K562 (cell line): ENCODE measurements around the gene PDPK1. TPM values are rescaled to one million over a fixed set of nuclear protein-coding genes. Genes with fewer than 3 reads are reported as not detected.

Source experiments
- ATAC-seq: fragments of 200-7000 bp; cut with Tn5 transposase; 3 replicates; pipeline ENCODE4 v1.9.1; 2020; ENCODE audit warnings: moderate library complexity
- Bru-seq: library from RNA; stranded (reverse); fragments of 400-500 nt; gene quantifications from one replicate; lab custom pipeline; 2021; lab: Mats Ljungman, UMichigan
- BruChase-seq, 2 experiments: library from RNA; stranded (reverse); fragments of 400-500 nt; gene quantifications; one replicate each; lab custom pipeline; 2021; lab: Mats Ljungman, UMichigan
- BruUV-seq: library from RNA; stranded (reverse); fragments of 400-500 nt; replicated peaks from 2 replicates; lab custom pipeline; 2021; lab: Mats Ljungman, UMichigan
- CTCF ChIA-PET: fragments of 300-600 bp; formaldehyde crosslinking; extraction: SDS; loops from one replicate; lab custom pipeline; 2021; ENCODE audit warnings: low intra/inter-chr PET ratio; lab: Yijun Ruan, JAX
- POLR2A ChIA-PET: fragments of 300-600, 350-650 bp; sonication (Branson Sonifier 250); formaldehyde crosslinking; extraction: SDS; loops from one replicate; lab custom pipeline; 2021; ENCODE audit warnings: antibody characterized with exemption, inconsistent platforms; lab: Yijun Ruan, JAX
- DNase-seq, 4 experiments: peaks; one replicate each; pipeline versions ENCODE4 v3.0.0 to v3.0.0-alpha.2; 2011 to 2018; ENCODE audit warnings: low spot score in 3 of 4, mixed read lengths in 3 of 4; ENCODE audit errors: extremely low read depth in 1 of 4
- FAIRE-seq: peaks from 2 replicates; lab custom pipeline; 2011; peaks lifted over from hg19 to GRCh38; lab: Jason Lieb, UNC
- H2AFZ ChIP-seq: 2 replicates; pipeline ENCODE4 v1.6.0; 2011; ENCODE audit warnings: low read depth, low read length, control low read depth, inconsistent platforms
- H3K27ac ChIP-seq: fragments of 200-600 bp; 3 replicates; pipeline ENCODE4 v1.8.0; 2011; ENCODE audit warnings: low read depth, mild to moderate bottlenecking, control low read depth, inconsistent platforms, low read length, moderate library complexity, mixed read lengths; ENCODE audit errors: extremely low read depth
- H3K27me3 ChIP-seq, 2 experiments: fragments of 300-600 bp in 1 of 2; 2 replicates in 1 of 2; 3 replicates in 1 of 2; pipeline versions ENCODE4 v1.6.0 to v1.8.0; 2011; ENCODE audit warnings: inconsistent platforms in 2 of 2, low read length in 2 of 2, mild to moderate bottlenecking in 1 of 2, mixed read lengths in 1 of 2, moderate library complexity in 1 of 2; ENCODE audit not compliant: control insufficient read depth in 2 of 2, insufficient read depth in 2 of 2
- H3K36me3 ChIP-seq: fragments of 300-600 bp; 3 replicates; pipeline ENCODE4 v1.8.0; 2011; ENCODE audit warnings: mild to moderate bottlenecking, low read length, inconsistent platforms; ENCODE audit not compliant: control insufficient read depth, insufficient read depth
- H3K4me1 ChIP-seq, 2 experiments: fragments of 200-600 bp in 1 of 2; replicated peaks in 1 of 2; 2 replicates in 1 of 2; 3 replicates in 1 of 2; pipeline versions ENCODE4 v1.5.1 to v1.8.0; 2011; ENCODE audit warnings: inconsistent platforms in 2 of 2, low read length in 2 of 2, mild to moderate bottlenecking in 1 of 2, mixed read lengths in 1 of 2, moderate library complexity in 1 of 2; ENCODE audit not compliant: control insufficient read depth in 2 of 2, insufficient read depth in 2 of 2
- H3K4me2 ChIP-seq: 2 replicates; pipeline ENCODE4 v1.6.1; 2011; ENCODE audit warnings: low read length, control low read depth, inconsistent platforms, mixed read lengths; ENCODE audit not compliant: insufficient read depth
- H3K4me3 ChIP-seq: fragments of 200-600 bp; sonication (generic), shearing (Covaris generic); 2 replicates; pipeline ENCODE4 v1.5.1; 2016; ENCODE audit warnings: control low read depth, inconsistent platforms
- H3K79me2 ChIP-seq: fragments of 200-600 bp; 3 replicates; pipeline ENCODE4 v1.8.0; 2011; ENCODE audit warnings: low read length, inconsistent platforms; ENCODE audit not compliant: control insufficient read depth, insufficient read depth
- H3K9ac ChIP-seq, 2 experiments: 2 replicates each; pipeline versions ENCODE4 v1.6.0 to v1.6.1; 2011; ENCODE audit warnings: low read depth in 2 of 2, low read length in 2 of 2, control low read depth in 1 of 2, inconsistent platforms in 1 of 2, mild to moderate bottlenecking in 1 of 2, mixed read lengths in 1 of 2; ENCODE audit not compliant: insufficient read depth in 1 of 2
- H3K9me1 ChIP-seq: one replicate; pipeline ENCODE4 v1.6.0; 2011; ENCODE audit warnings: inconsistent platforms, mild to moderate bottlenecking, low read length, moderate library complexity; ENCODE audit not compliant: control insufficient read depth, insufficient read depth
- H3K9me3 ChIP-seq: replicated peaks from 2 replicates; pipeline ENCODE4 v1.5.1; 2011; ENCODE audit warnings: low read depth, low read length, inconsistent platforms; ENCODE audit not compliant: control insufficient read depth, insufficient read depth
- H4K20me1 ChIP-seq: replicated peaks from 2 replicates; pipeline ENCODE4 v1.6.1; 2011; ENCODE audit warnings: low read length, inconsistent platforms, mixed read lengths; ENCODE audit not compliant: control insufficient read depth, insufficient read depth
- BMI1 ChIP-seq: fragments of 150-350 bp; IDR thresholded peaks from 2 replicates; pipeline ENCODE4 v1.6.1; 2014; ENCODE audit warnings: low read length
- CAMTA2 ChIP-seq: fragments of 250-450 bp; sonication (Bioruptor Pico); conservative IDR thresholded peaks from 2 replicates; pipeline ENCODE4 v1.5.1; 2022
- CSDE1 ChIP-seq, 2 experiments: fragments of 450-650 bp; IDR thresholded peaks; 2 replicates each; pipeline ENCODE4 v1.6.1; 2016; ENCODE audit warnings: mild to moderate bottlenecking in 1 of 2
- ELF1 ChIP-seq: fragments of 200-800 bp; sonication (Bioruptor generic); IDR thresholded peaks from 2 replicates; pipeline ENCODE4 v1.6.1; 2016; ENCODE audit warnings: missing genetic modification characterization, missing compliant biosample characterization
- EZH2 ChIP-seq: IDR thresholded peaks from 2 replicates; pipeline ENCODE4 v1.6.1; 2012; ENCODE audit warnings: low read depth, mild to moderate bottlenecking, inconsistent platforms, low read length, borderline replicate concordance
- FOXP1 ChIP-seq: sonication (generic); formaldehyde crosslinking; IDR thresholded peaks from 2 replicates; pipeline ENCODE4 v1.8.0; 2022; ENCODE audit warnings: mild to moderate bottlenecking, missing genetic modification reagents
- GATA2 ChIP-seq: sonication (generic); formaldehyde crosslinking; IDR thresholded peaks from 2 replicates; pipeline ENCODE4 v1.4.0; 2020; ENCODE audit warnings: mild to moderate bottlenecking, missing genetic modification reagents
- SMARCE1 ChIP-seq: fragments of 450-650 bp; IDR thresholded peaks from 2 replicates; pipeline ENCODE4 v1.7.1; 2016; ENCODE audit warnings: mild to moderate bottlenecking
- ZC3H11A ChIP-seq: IDR thresholded peaks from 2 replicates; pipeline ENCODE4 v1.6.1; 2012; ENCODE audit warnings: low read depth, low read length, improper control_type of control experiment
- ZNF146 ChIP-seq: IDR thresholded peaks from one replicate; pipeline ENCODE4 v1.6.1; 2018; ENCODE audit warnings: missing compliant biosample characterization; ENCODE audit not compliant: unreplicated experiment
- ZNF764 ChIP-seq: fragments of 250-450 bp; sonication (Bioruptor Pico); IDR thresholded peaks from 2 replicates; pipeline ENCODE4 v1.4.0; 2020; ENCODE audit warnings: low read depth, mild to moderate bottlenecking, moderate library complexity
- WGBS: fragments of 100-300 bp; shearing (Covaris generic); methylation state at CpG from one replicate; pipeline ENCODE4 v1.1.6; 2016; ENCODE audit warnings: low coverage, mixed read lengths; ENCODE audit not compliant: insufficient coverage; ENCODE audit errors: missing lambda C conversion rate; 5-methylcytosine and 5-hydroxymethylcytosine counted together
- in situ Hi-C: fragments of 300-500 bp; cut with MboI; formaldehyde crosslinking; loops from 4 replicates; pipeline ENCODE4 v1.15.0; 2018; ENCODE audit warnings: inconsistent platforms, mixed read lengths
- intact Hi-C: fragments of 100-400 bp; cut with micrococcal nuclease; formaldehyde crosslinking; loops from 2 replicates; pipeline ENCODE4 v1.14.2; 2022
- long read RNA-seq, 3 experiments: library from polyadenylated mRNA in 2 of 3; library from RNA in 1 of 3; unstranded in 2 of 3; stranded (forward) in 1 of 3; transcript quantifications; one replicate each; pipeline ENCODE4 v2.0.0, GENCODE V29; 2019 to 2022
- polyA minus RNA-seq, 3 experiments: library from RNA; depleted of rRNA, polyadenylated mRNA; stranded (reverse); fragments of >200 nt; gene quantifications; 2 replicates each; pipeline ENCODE4 v1.2.3, GENCODE V29; 2011
- polyA plus RNA-seq, 8 experiments: library from polyadenylated mRNA; depleted of rRNA in 4 of 8; stranded (reverse) in 5 of 8; unstranded in 3 of 8; fragments of >200 nt; fragmentation: Nextera tagmentation in 2 of 8; fragmentation: Illumina TruSeq in 1 of 8; extraction: Ambion mirVana in 2 of 8; extraction: Trizol in 1 of 8; gene quantifications; 2 replicates each; pipeline versions ENCODE4 v1.2.1 to v1.2.3, GENCODE V29; 2011 to 2014; ENCODE audit warnings: inconsistent platforms in 1 of 8, missing spikeins in 1 of 8
- total RNA-seq, 7 experiments: library from RNA; depleted of rRNA in 6 of 7; stranded (reverse); fragments of >200 nt in 6 of 7; fragmentation: Illumina TruSeq in 2 of 7; extraction: Trizol in 2 of 7; gene quantifications; 2 replicates each; pipeline versions ENCODE4 v1.2.1 to v1.2.3, GENCODE V29; 2011 to 2021; ENCODE audit warnings: low replicate concordance in 1 of 7
- TF ChIP-seq, protein P1 (sequence below): fragments of 250-450 bp; sonication (Bioruptor Pico); IDR thresholded peaks from 2 replicates; pipeline ENCODE4 v1.5.0; 2022; ENCODE audit warnings: mild to moderate bottlenecking

The PDPK1 gene
- 117 and 145 TPM in 2 replicates for total RNA-seq (2011; cell fraction: chromatin; rRNA removed; ENCODE audit: low replicate concordance)
- total RNA-seq (2011; cell fraction: nucleolus; rRNA removed): 53.9 and 57.6 TPM in 2 replicates
- 56.8 and 78.9 TPM in 2 replicates for total RNA-seq (2011; cell fraction: nucleoplasm; rRNA removed)
- 11.1 and 16.5 TPM in 2 replicates for total RNA-seq (2014; rRNA removed)
- total RNA-seq (2014; rRNA removed; fragmentation: Illumina TruSeq; extraction: Trizol): 18.7 and 20.4 TPM in 2 replicates
- 15.2 and 17.1 TPM in 2 replicates for total RNA-seq (2015; rRNA removed; fragmentation: Illumina TruSeq; extraction: Trizol)
- total RNA-seq (2021): 37.2 and 38.9 TPM in 2 replicates
- polyA plus RNA-seq (2011; rRNA removed): 32.1 and 37.1 TPM in 2 replicates
- 18.7 and 25.8 TPM in 2 replicates for polyA plus RNA-seq (2011; cell fraction: cytosol; rRNA removed)
- 31.1 and 36.8 TPM in 2 replicates for polyA plus RNA-seq (2011; cell fraction: nucleus; rRNA removed)
- 16.3 and 20.5 TPM in 2 replicates for polyA plus RNA-seq (2012)
- polyA plus RNA-seq (2014; fragmentation: Illumina TruSeq; extraction: Trizol): 30.3 and 32.4 TPM in 2 replicates
- polyA plus RNA-seq (2014; fragmentation: Nextera tagmentation; extraction: Ambion mirVana): 1 to 10 TPM; 4.0 to 4.6 TPM
- 21.3 and 22.3 TPM in 2 replicates for polyA plus RNA-seq (2014; rRNA removed)
- 40.3 and 44.0 TPM in 2 replicates for polyA minus RNA-seq (2011; rRNA and poly(A)+ RNA removed)
- 13.6 and 19.9 TPM in 2 replicates for polyA minus RNA-seq (2011; cell fraction: cytosol; rRNA and poly(A)+ RNA removed)
- 15.1 and 20.4 TPM in 2 replicates for polyA minus RNA-seq (2011; cell fraction: nucleus; rRNA and poly(A)+ RNA removed)
- Bru-seq, nascent RNA: percentile 58 among the genes with signal in this experiment
- percentile 67 among the genes with signal in this experiment for BruChase-seq, experiment 1, labeled RNA remaining after a 2-hour chase
- percentile 73 among the genes with signal in this experiment for BruChase-seq, experiment 2, labeled RNA remaining after a 6-hour chase
- long read RNA-seq, experiment 1, full-length matches to known transcripts: 37 of 170 reads
- long read RNA-seq, experiment 1, partial matches to known transcripts: 5 of 170 reads
- long read RNA-seq, experiment 1, other reads (novel, unspliced or antisense): 128 of 170 reads
- long read RNA-seq, experiment 2, full-length matches to known transcripts: 2 of 22 reads
- long read RNA-seq, experiment 2, partial matches to known transcripts: 2 of 22 reads
- long read RNA-seq, experiment 2, other reads (novel, unspliced or antisense): 18 of 22 reads
- long read RNA-seq, experiment 3, full-length matches to known transcripts: 6 of 16 reads
- long read RNA-seq, experiment 3, partial matches to known transcripts: 4 of 16 reads
- long read RNA-seq, experiment 3, other reads (novel, unspliced or antisense): 6 of 16 reads

DNA sequence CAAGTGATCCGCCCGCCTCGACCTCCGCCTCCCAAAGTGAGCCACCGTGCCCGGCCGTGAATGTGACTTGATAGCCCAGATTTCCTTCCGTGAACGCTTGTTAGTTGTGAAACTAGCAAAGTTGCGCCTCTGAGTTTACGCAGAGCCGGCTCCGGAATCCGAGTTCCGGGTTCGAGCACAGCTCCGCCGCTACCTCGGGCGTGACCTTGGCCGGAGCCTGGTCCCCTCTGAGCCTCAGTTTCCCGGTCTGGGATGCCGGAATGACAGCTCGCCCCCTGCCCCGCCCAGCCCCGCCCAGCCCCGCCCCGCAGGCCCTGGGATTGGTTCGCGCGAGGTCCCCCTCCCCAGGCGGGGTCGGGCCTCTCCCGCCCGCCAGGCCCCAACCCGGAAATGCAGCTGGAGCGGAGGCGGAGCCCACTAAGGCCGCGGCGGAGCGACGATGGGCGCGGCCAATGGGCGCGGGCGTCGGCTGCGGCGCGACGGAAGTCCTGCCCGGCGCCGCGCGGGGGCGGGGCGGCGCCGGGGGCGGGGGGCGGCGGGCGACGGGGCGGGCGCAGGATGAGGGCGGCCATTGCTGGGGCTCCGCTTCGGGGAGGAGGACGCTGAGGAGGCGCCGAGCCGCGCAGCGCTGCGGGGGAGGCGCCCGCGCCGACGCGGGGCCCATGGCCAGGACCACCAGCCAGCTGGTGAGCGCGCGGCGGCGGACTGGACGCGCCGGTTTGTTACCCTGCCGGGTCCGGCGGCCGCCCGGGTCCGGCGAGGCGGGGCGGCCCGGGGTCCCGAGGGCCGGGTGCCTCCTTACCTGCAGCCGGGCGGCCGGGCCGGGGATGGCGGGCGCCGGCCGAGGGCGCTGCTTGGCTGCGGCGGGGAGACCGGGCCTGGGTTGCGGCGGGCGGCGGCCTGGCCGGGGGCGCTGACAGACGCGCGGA is at the start of gene PDPK1:
PDPK1 (plus strand) TSS at position 571 of the 929 bp plus-strand sequence; CDS start at position 663, 92 bp downstream.
- peak within 1 kb of the TSS; percentile 73 for H3K4me3 ChIP-seq
- ChIA-PET CTCF (interaction anchor here (0.6 to 0.8 kb wide), 2 partner anchors 136 to 593 kb away, joined by 3 to 4 read pairs; no protein-coding TSS in a partner anchor), POLR2A (interaction anchor here (0.5 to 0.6 kb wide), 2 partner anchors 18 to 573 kb away, joined by 3 to 4 read pairs; partner anchors contain the start of genes AMDHD2 and RPS2)
- H3K4me2 ChIP-seq: peak within 1 kb of the TSS; percentile 91
- H3K79me2 ChIP-seq: peaks cover 33% of the 10 kb centered on the region
- H2AFZ ChIP-seq: peak within 1 kb of the TSS; percentile 97
- H3K27ac ChIP-seq: peak within 1 kb of the TSS; percentile 81
- no peaks in the 10 kb centered on the region for H4K20me1 ChIP-seq
- DNase-seq (peak; percentile 89 to 96 (median 92)), ATAC-seq (peak; percentile 93), FAIRE-seq (peak; percentile 49)
- peaks cover 12 to 30% of the 10 kb centered on the region in 2 experiments; a peak in 4 of 5 replicates for H3K4me1 ChIP-seq
- H3K27me3 ChIP-seq: no peaks in the 10 kb centered on the region
- no peaks in the 10 kb centered on the region for H3K9me1 ChIP-seq
- in situ Hi-C loops (no loop called here), intact Hi-C loops (no loop called here)
- no peaks in the 10 kb centered on the region for H3K9me3 ChIP-seq
- no TSS peak for BruUV-seq
- WGBS: under 1% methylated on average over 36 of the region's 126 CpGs
- H3K36me3 ChIP-seq: peaks cover 16% of the 10 kb centered on the region; the same call in 2 of the 3 replicates
- peak within 1 kb of the TSS; percentile 71 to 93 for H3K9ac ChIP-seq
- TF ChIP-seq SMARCE1: no peak
- no peak for TF ChIP-seq ZNF764 (CRISPR knock-in tag)
- no peak for TF ChIP-seq GATA2 (CRISPR knock-in tag)
- TF ChIP-seq ELF1 (tag): peak; percentile 97
- TF ChIP-seq FOXP1 (CRISPR knock-in tag): no peak
- no peak for TF ChIP-seq ZC3H11A
- TF ChIP-seq EZH2: no peak
- TF ChIP-seq CAMTA2 (CRISPR knock-in tag): no peak
- no peak for TF ChIP-seq BMI1
- TF ChIP-seq ZNF146 (CRISPR knock-in tag): no peak
- TF ChIP-seq, protein P1, sequence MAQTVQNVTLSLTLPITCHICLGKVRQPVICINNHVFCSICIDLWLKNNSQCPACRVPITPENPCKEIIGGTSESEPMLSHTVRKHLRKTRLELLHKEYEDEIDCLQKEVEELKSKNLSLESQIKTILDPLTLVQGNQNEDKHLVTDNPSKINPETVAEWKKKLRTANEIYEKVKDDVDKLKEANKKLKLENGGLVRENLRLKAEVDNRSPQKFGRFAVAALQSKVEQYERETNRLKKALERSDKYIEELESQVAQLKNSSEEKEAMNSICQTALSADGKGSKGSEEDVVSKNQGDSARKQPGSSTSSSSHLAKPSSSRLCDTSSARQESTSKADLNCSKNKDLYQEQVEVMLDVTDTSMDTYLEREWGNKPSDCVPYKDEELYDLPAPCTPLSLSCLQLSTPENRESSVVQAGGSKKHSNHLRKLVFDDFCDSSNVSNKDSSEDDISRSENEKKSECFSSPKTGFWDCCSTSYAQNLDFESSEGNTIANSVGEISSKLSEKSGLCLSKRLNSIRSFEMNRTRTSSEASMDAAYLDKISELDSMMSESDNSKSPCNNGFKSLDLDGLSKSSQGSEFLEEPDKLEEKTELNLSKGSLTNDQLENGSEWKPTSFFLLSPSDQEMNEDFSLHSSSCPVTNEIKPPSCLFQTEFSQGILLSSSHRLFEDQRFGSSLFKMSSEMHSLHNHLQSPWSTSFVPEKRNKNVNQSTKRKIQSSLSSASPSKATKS (CRISPR knock-in tag): no peak
- TF ChIP-seq CSDE1 (IDR thresholded peaks at IDR 0.05): no peak
